A549 treated with RU486 at 1 μM for 4 hours (cell line): ENCODE data around the gene ARID3A. TPM values are rescaled to one million over a fixed set of nuclear protein-coding genes. Genes with fewer than 3 reads are reported as not detected.

Experiments
- total RNA-seq: library from RNA; stranded (reverse); fragments of 200-300 nt; extraction: Qiagen RNA extraction; gene quantifications from 5 replicates; pipeline ENCODE4 v1.2.3, GENCODE V29; 2022; ENCODE audit warnings: low read depth

Gene ARID3A, protein sequence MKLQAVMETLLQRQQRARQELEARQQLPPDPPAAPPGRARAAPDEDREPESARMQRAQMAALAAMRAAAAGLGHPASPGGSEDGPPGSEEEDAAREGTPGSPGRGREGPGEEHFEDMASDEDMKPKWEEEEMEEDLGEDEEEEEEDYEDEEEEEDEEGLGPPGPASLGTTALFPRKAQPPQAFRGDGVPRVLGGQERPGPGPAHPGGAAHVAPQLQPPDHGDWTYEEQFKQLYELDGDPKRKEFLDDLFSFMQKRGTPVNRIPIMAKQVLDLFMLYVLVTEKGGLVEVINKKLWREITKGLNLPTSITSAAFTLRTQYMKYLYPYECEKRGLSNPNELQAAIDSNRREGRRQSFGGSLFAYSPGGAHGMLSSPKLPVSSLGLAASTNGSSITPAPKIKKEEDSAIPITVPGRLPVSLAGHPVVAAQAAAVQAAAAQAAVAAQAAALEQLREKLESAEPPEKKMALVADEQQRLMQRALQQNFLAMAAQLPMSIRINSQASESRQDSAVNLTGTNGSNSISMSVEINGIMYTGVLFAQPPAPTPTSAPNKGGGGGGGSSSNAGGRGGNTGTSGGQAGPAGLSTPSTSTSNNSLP
- total RNA-seq, result 4.0 to 5.9 TPM (median 5.5 TPM) in 5 replicates

DNA sequence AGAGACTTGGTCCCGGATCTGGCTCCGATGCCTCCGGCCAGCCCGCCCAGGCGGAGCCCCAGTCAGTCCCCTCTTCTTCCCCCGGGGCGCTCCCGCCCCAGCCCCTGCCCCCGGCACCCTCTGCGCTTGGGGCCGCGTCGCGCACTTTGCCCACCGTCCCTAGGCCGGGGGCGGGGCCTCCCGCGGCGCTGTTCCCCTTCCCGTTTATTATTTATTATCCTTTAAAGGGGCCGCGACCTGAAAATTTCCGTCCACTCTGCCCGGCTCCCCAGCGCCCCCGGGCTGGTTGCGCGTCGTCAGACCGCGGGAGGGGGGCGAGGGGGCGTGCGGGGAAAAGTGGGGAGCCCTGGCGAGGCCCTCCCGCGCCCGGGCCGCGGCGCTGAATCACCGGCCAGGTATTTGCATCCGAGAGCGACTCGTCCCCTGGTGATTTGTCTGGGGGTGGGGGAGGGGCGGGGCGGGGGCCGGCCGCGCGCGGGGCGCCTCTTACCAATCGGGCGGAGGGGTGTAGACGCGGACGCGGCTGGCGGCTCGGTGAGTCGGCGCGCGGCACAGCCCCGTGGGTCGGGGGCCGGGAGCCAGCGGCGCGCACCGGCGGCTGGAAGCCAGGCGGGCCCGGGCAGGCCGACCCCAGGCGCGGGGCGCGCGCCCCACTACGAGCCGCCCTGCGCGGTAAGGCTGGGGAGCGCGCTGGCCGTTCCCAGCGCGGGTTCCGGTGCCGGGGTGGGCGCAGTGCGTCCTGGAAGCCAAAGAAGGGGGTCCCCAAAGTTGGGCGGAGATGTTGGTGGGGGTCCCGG lies at the start of gene ARID3A:
Gene ARID3A, plus strand, starts transcription at position 510 of the 797 bp plus-strand sequence. CDS start 3,494 bp downstream, outside the sequence.

GRCh38 chr19:892894-893689 lies 32.7 kb upstream of the ARID3A start, which contains the start of the genes MED16 and RNU6-9:
TSS of gene MED16 (minus strand) at chr19:893187. CDS start at chr19:891131, 2,056 bp downstream.
TSS of gene RNU6-9 (plus strand) at chr19:893484.

DNA sequence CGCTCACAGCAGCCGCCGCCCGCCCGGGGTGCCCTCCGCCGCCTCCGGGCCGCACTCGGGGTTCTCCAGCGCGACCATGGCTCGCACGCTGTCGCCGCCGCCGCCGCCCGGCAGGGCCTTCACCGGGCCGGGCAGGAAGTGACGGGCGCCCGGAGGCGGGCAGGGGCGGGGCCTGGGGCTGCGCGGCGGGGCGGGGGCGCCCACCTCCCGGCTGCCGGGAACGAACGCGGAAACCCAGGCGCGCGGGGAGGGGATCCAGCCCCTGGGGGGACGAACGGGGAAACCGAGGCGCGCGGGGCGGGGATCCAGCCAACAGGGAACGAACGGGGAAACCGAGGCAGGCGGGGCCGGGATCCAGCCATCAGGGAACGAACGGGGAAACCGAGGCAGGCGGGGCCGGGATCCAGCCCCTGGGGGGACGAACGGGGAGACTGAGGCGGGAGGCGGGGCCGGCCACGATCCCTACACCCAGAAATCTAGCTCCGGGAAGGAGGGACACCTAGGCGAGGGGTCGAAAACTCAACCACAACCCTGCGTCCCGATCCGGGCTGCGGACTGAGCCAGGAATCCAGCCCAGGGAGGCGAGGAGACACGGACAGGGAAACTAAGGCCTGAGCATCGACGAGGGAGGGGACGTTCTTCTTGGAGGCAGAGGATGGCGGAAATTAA lies 12.6 kb upstream of the ARID3A start, which contains the start of gene R3HDM4:
Gene R3HDM4, minus strand, starts transcription at position 140 of the 669 bp plus-strand sequence. Its CDS starts 62 bp downstream, at position 78.

GRCh38 chr19:917323-918151 lies 8.3 kb upstream of the ARID3A start, which contains the start of gene KISS1R:
TSS of gene KISS1R (plus strand) at chr19:917333. CDS start at chr19:917503, 170 bp downstream.

DNA sequence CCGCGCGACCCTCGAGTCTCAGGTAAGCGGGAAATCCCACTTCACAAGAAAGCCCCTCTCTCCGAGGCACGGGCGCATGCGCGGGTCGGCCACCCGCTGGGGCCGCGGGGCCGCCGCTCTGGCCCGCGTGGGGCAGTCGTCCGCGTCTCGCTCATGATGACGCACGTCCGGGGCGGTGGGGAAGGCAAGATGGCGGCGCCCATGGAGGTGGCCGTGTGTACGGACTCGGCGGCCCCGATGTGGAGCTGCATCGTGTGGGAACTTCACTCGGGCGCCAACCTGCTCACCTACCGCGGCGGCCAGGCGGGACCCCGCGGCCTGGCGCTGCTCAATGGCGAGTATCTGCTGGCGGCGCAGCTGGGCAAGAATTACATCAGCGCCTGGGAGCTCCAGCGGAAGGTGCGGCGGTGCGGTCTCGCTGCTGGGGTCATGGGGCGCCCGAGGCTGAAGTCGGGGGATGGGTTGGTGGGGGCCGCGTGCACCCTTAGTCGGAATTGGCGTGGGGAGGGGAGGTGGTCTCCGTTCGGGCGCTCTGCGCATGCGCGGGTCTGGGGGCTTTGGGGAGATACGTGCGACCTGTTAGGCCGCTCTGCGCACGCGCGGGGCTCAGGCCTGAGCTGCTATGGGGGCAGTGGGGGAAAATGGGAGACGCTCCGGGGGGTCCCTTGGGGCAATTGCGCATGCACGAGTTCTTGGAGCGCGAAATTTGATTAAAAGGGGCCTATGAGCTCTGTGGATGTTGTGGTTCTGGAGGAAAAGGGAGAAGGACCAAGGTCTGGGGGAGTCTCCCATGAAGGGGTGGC lies 58.5 kb downstream of the ARID3A start, which contains the start of gene WDR18:
Gene WDR18, plus strand, starts transcription at position 181 of the 803 bp plus-strand sequence. Its CDS starts 9 bp downstream, at position 190.

GRCh38 chr19:1000095-1000494 lies 74.3 kb downstream of the ARID3A start, which contains the start of gene GRIN3B:
TSS of gene GRIN3B (plus strand) at chr19:1000419. CDS start at chr19:1000438, 19 bp downstream.

GRCh38 chr19:1020868-1021425 lies 95.1 kb downstream of the ARID3A start, which contains the start of gene TMEM259:
TSS of gene TMEM259 (minus strand) at chr19:1021123. CDS start at chr19:1020996, 127 bp downstream.

Other genes with a start within 250 kb of the ARID3A start
- gene FSTL3, start 249.6 kb upstream of the ARID3A start, total RNA-seq, result 122 to 180 TPM (median 158 TPM) in 5 replicates
- 0.16 to 0.19 TPM in 2 of 5 replicates, not detected in the others for gene PRSS57, start 230.6 kb upstream of the ARID3A start, total RNA-seq
- gene PALM, start 217.1 kb upstream of the ARID3A start, total RNA-seq, result 11.8 to 18.1 TPM (median 13.4 TPM) in 5 replicates
- gene MISP, start 174.9 kb upstream of the ARID3A start, total RNA-seq, result 71.8 to 97.6 TPM (median 91.6 TPM) in 5 replicates
- gene PTBP1, start 128.6 kb upstream of the ARID3A start, total RNA-seq, result 218 to 248 TPM (median 225 TPM) in 5 replicates
- 2.8 to 5.5 TPM (median 4.3 TPM) in 5 replicates for gene PLPPR3, start 104.1 kb upstream of the ARID3A start, total RNA-seq
- gene AZU1, start 98.2 kb upstream of the ARID3A start, total RNA-seq, result 0.14 to 0.53 TPM (median 0.28 TPM) in 4 of 5 replicates, not detected in the other
- gene PRTN3, start 85.0 kb upstream of the ARID3A start, total RNA-seq, result 0.26 to 0.50 TPM (median 0.34 TPM) in 4 of 5 replicates, not detected in the other
- gene ELANE, start 73.7 kb upstream of the ARID3A start, total RNA-seq, result 0.09 TPM in 1 of 5 replicates, not detected in the others
- gene CFD, start 66.4 kb upstream of the ARID3A start, total RNA-seq, result 9.2 to 23.6 TPM (median 21.2 TPM) in 5 replicates
- 10.6 to 21.5 TPM (median 17.4 TPM) in 5 replicates for gene MED16, start 32.8 kb upstream of the ARID3A start, total RNA-seq
- not detected in 5 replicates for gene RNU6-9, start 32.6 kb upstream of the ARID3A start, total RNA-seq
- gene R3HDM4, start 12.8 kb upstream of the ARID3A start, total RNA-seq, result 26.2 to 43.3 TPM (median 39.5 TPM) in 5 replicates
- gene KISS1R, start 8.7 kb upstream of the ARID3A start, total RNA-seq, result 0.23 to 0.88 TPM (median 0.29 TPM) in 5 replicates
- 44.5 to 73.6 TPM (median 71.9 TPM) in 5 replicates for gene WDR18, start 58.3 kb downstream of the ARID3A start, total RNA-seq
- 1.5 to 3.3 TPM (median 2.7 TPM) in 5 replicates for gene GRIN3B, start 74.4 kb downstream of the ARID3A start, total RNA-seq
- 64.2 to 118 TPM (median 113 TPM) in 5 replicates for gene TMEM259, start 95.1 kb downstream of the ARID3A start, total RNA-seq
- gene RNU6-2, start 95.5 kb downstream of the ARID3A start, total RNA-seq, result not detected in 5 replicates
- 47.8 to 55.7 TPM (median 50.2 TPM) in 5 replicates for gene CNN2, start 100.6 kb downstream of the ARID3A start, total RNA-seq
- gene ABCA7, start 114.1 kb downstream of the ARID3A start, total RNA-seq, result 4.0 to 10.7 TPM (median 9.8 TPM) in 5 replicates
- gene ARHGAP45, start 141.1 kb downstream of the ARID3A start, total RNA-seq, result 0.93 to 2.5 TPM (median 2.2 TPM) in 5 replicates
- 201 to 251 TPM (median 240 TPM) in 5 replicates for gene POLR2E, start 169.3 kb downstream of the ARID3A start, total RNA-seq
- gene GPX4, start 178.0 kb downstream of the ARID3A start, total RNA-seq, result 417 to 514 TPM (median 483 TPM) in 5 replicates
- gene SBNO2, start 248.2 kb downstream of the ARID3A start, total RNA-seq, result 27.5 to 47.3 TPM (median 43.9 TPM) in 5 replicates